Activated CD4-positive, CD25-positive, alpha-beta regulatory T cell treated with anti-CD3 and anti-CD28 coated beads, Interleukin-2, amount 50 U/mL, for 24 hours (primary cell): ENCODE results near the gene TMEM72.
A peak's percentile ranks its signal among the peaks of the same experiment; 100 is the strongest.

ENCODE experiments used
- ATAC-seq, 2 donors: fragments of 150-1000 bp; cut with Tn5 transposase; one replicate each; pipeline ENCODE4 v1.10.0; 2021; ENCODE audit warnings: mild to moderate bottlenecking in 1 of 2, moderate library complexity in 1 of 2

TMEM72 gene

GRCh38 chr10:44935201-44935965 lies 24.2 kb downstream of the TMEM72 start:
- ATAC-seq: no peak

- ATAC-seq: no peak
These were observed 24.8 kb downstream of the TMEM72 start for GRCh38 chr10:44935966-44936295.

GRCh38 chr10:44936314-44936975 lies 25.3 kb downstream of the TMEM72 start:
- no peak for ATAC-seq

GRCh38 chr10:44937196-44938005 lies 26.3 kb downstream of the TMEM72 start:
- ATAC-seq: no peak

- ATAC-seq: no peak
These were observed 27.8 kb downstream of the TMEM72 start for GRCh38 chr10:44938956-44939355.

GRCh38 chr10:44939691-44940401 lies 28.7 kb downstream of the TMEM72 start:
- no peak for ATAC-seq

GRCh38 chr10:44944354-44944753 lies 33.2 kb downstream of the TMEM72 start:
- ATAC-seq: no peak

GRCh38 chr10:44946205-44946604 lies 35.1 kb downstream of the TMEM72 start:
- peak; percentile 43 to 53 for ATAC-seq

GRCh38 chr10:44947371-44948152 lies 36.4 kb downstream of the TMEM72 start:
- peak in 1 of 2 donors; percentile 48 for ATAC-seq

GRCh38 chr10:44948642-44949041 lies 37.5 kb downstream of the TMEM72 start:
- no peak for ATAC-seq

- no peak for ATAC-seq
These were observed 38.1 kb downstream of the TMEM72 start for GRCh38 chr10:44949127-44949802.

GRCh38 chr10:44949915-44950314 lies 38.8 kb downstream of the TMEM72 start:
- no peak for ATAC-seq

- no peak for ATAC-seq
These were observed 39.4 kb downstream of the TMEM72 start for GRCh38 chr10:44950326-44951225.

GRCh38 chr10:44951576-44952226 lies 40.6 kb downstream of the TMEM72 start:
- ATAC-seq: no peak

- ATAC-seq: no peak
These were observed 41.7 kb downstream of the TMEM72 start for GRCh38 chr10:44952779-44953231.

GRCh38 chr10:44954042-44954441 lies 42.9 kb downstream of the TMEM72 start:
- ATAC-seq: no peak

GRCh38 chr10:44954962-44955361 lies 43.8 kb downstream of the TMEM72 start:
- no peak for ATAC-seq

- no peak for ATAC-seq
These were observed 44.4 kb downstream of the TMEM72 start for GRCh38 chr10:44955413-44956070.

- ATAC-seq: no peak
These were observed 45.1 kb downstream of the TMEM72 start for GRCh38 chr10:44956226-44956625.
